HG03565 (cell line): ENCODE results near the gene DACT2.
"Not testable (repeated sequence)": the region's sequence is repeated elsewhere in the genome, so short reads cannot be mapped to it uniquely, and the experiment has no call there.

Source experiments
- ATAC-seq: cut with Tn5 transposase; IDR thresholded peaks from one replicate; pipeline ENCODE4 v1.9.1; 2021; ENCODE audit warnings: mild to moderate bottlenecking, moderate library complexity; ENCODE audit not compliant: unreplicated experiment

The DACT2 gene

DNA sequence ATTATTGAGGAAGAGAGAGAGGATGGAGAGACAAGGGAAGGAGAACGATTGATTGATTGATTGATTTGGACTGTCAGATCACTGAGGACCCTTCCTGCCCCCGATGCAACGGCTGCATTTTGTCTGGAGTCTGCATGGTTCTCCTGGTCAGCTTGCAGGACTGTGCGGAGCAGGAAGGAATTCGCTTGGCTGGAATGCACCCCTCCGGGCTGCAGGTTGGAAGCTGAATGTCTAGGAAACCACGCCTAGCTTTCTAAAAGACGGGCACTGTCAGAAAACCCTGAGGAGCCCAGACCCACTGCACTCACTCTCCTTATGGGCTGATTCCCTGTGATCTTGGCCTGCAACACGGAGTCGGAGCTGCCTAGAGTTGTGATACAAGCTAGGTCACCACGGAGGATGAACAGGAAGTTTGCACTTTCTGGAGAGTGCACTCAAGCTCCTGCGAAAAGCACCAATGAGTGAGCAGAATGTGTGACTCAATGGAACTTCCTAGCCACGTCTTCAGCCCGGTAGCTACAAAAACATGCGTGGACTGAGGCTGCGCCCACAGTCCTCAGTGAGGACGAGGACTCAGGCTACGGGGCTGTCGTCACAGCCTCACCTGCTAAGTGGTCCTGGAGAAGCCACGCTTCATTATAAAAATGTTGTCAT is 14.4 kb downstream of the DACT2 start:
- ATAC-seq = no peak

DNA sequence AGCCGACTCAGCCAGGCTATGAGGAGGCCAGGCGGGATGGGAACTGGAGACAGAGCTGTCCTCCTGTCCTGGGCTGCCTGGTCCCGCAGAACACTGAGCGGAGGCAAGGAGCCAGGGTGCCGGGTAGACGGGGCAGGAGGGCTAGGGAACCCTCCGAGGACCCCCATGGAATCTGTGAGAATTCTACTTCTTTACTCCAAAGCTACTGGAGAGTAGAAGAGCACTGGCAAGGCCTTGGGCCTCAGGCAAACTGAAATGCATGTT is 14.9 kb downstream of the DACT2 start:
- ATAC-seq = no peak

- no peak for ATAC-seq
These were observed 15.4 kb downstream of the DACT2 start for GRCh38 chr6:168303982-168304751.

DNA sequence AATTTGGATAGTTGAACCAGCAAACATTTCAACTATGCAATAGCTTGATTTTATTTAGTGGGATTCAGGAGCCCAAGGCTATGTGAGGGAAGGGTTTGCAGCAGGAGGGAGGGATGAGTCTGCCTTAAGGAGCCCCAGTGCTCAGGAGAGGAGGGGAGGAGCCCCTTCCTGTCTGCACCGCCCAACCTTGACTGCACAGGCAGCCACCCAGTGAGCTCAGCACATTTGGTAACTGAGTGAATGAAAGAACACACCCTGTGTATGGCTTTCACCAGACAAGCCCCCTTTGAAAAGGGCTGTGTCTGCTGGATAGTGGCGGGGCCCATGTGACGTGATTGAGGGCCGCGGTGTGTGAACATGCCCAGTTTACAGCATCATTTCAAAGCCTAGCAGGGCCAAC is 17.0 kb downstream of the DACT2 start:
- no peak for ATAC-seq

DNA sequence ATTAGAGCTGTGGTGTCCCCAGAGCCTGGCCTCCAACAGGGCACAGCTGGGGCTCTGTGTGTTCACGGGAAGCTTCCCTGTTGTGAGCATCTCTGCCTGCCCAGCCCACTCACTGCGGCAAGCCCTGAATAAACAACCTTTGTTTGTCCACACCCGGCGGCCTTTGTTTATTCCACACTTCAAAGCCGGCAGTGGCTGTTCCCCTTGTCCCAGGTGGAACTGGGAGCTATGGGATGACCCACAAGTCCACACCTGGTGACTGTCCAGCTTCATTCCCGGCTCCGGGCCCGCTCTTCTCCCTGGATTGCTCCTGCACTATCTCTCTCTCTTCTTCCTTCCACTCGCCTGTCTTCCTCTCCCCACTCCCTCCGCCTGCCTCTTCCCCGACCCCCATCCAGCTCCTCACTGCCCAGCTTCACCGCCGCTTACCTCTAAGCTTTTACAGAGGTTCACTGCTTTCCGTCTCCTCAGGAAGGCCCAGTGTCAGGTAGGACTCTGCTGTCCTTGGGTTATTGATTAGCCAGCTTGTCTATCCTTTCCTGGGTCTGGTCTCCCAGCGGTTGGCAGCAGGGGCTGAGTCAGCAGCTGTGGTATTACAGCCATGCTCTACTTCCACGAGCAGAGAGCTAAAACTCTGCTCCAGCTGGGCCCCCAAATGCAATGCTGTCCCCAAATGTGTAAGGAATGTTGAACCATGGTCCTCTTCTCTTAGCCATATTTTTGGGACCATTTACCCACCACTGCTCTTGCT is 17.8 kb downstream of the DACT2 start:
- ATAC-seq = no peak

DNA sequence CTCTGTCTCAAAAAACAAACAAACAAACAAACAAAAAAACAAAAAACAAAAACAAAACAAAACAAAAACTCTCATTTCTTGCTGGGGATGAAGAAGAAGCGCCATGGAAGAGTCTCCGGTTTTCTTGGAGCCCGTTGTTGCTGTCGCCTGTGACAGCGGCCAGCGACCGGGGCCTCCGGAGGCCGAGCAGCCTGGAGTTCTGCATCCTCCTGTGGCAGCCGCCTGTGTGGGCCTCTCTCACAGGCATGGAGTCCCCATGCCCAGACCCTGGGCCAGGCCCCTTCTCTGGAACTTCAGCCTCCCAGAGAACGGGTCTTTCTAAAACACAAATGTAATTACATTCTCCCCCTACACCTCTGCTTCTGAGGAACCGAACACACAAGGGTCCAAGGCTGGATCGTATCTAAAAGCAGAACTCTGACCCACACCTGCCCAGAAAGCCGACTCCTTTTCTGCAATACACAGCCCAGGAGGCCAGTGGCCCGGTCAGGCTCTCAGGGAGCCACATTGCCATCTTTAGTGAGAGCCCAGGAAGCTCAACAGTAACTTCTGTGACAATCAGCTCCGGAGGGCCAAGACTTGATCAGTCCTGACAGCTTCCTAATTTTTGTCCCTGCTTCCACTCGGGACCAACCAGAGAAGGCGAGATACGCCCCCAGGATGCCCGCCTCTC is 18.5 kb downstream of the DACT2 start:
- no peak for ATAC-seq

DNA sequence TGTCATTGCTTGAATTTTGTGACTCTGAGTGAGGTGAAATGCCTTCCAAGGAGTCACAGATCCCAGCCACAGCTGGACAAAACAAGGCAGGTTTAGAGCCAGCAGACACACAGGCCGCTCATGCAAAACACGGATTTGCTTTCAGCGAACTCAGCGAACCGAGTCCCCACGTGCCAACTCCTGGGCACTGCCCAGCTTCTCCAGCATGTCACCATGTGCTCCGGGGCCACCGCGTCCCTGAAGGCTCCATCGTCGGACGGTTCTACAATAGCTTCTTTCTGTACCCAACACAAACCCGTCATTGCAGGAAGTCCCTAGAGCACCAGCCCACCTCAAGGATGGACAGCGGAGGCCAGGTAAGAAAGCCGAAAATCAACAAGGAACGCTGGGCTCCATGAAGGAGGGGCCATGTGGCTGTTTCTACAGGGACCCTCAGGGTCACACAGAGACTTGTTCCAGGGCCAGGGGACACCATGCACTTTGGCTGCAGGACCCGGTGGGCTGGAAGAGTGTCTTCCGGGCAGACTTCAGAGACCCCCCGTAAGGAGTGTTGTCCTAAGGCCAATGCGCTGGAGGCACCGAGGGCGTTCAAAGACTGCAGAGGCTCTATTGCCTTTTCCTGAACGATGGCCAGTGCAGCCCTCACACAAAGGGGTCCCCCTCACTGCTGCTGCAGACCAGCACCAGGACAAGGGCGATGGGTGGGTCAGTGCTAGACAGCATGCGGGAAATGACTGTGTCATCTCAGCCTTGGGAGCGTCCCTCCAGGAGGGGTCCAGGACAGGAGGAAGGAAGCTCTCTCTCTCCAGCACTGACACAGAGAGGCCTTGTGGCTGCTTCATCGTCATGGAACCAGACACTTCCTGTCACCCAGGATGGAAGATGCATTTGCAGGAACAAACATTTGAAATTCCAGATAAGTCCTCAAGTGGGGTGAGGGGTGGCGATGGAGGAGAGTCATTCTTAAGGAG is 19.8 kb downstream of the DACT2 start:
- no peak for ATAC-seq

- ATAC-seq = no peak
These were observed 21.9 kb downstream of the DACT2 start for GRCh38 chr6:168297643-168298042.

GRCh38 chr6:168294901-168295300 is 24.7 kb downstream of the DACT2 start:
- ATAC-seq = no peak

DNA sequence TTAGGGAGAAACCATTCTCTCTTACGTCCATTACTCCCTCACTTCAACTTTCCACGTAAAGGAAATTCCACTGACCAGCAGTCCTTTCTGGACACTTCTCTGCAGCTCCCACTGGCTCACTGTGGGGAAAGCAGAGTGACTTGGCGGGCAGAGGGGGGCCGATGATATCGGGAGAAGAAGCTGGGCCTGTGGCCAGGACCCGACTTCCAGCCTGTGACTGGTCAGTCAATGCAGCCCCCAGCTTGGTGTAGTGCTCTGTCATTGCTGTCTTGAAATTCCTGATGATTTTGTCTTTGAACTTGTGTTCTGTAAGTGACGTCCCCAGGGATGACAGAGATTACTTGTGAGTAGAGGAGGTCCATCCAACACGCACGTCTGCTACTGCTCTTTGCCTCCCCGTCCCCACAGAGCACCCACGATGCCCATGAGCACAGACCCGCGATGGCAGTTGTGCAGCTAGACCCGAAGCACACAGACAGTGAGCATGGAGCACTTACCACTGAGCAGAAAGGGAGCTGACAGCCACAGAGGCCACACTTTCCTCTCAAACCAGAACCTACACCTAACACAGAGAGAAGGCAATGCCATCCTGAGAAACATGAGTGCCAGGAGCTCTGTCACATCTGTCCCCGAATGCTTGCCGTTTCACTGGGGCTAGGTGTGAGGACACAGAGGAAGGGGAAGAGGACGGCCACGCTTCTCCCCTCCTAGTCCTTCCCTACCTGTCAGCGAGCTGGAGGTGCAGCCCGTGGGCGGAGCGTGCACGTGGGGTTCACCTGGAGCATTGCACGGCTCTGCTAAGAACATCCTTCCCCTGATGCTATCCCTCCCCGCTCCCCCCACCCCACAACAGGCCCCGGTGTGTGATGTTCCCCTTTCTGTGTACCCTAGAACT is 25.7 kb downstream of the DACT2 start:
- ATAC-seq = no peak

DNA sequence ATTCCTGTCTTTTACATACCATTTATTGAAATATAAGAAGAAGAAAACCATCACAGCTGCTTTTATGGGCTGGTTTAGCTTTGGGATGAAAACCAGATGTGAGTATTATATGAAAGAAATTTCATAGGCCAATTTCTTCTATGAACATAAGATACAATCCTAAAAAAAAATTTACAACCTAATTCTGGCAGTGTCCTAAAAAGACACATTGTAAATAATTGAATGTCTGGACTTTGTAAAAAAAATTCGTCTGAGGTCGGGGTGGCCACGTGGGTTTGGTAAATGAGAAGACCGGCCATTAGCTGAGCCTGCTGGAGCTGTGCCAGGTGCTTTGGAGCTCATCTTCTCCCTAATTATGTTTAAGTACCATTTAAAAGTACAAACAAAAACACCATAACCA is 26.8 kb downstream of the DACT2 start:
- ATAC-seq = no peak

DNA sequence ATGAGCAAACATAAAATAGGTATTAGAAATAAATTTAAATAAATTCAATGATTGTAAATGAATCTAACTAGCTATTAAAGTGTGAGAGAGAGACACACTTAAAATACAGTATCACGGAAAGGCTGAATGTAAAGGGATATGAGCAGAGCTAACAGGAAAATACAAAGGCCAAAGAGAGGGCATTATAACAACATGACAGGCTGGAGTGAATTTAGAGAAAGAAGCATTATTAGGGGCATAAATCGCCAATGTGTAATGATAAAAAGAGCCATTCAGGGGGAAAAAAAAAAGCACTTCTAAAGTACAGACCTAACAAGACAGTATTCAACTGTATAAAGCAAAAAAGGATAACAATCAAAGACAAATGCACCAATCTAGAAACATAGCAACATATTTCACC is 28.1 kb downstream of the DACT2 start:
- no peak for ATAC-seq

- ATAC-seq = no peak
These were observed 29.5 kb downstream of the DACT2 start for GRCh38 chr6:168290095-168290494.

DNA sequence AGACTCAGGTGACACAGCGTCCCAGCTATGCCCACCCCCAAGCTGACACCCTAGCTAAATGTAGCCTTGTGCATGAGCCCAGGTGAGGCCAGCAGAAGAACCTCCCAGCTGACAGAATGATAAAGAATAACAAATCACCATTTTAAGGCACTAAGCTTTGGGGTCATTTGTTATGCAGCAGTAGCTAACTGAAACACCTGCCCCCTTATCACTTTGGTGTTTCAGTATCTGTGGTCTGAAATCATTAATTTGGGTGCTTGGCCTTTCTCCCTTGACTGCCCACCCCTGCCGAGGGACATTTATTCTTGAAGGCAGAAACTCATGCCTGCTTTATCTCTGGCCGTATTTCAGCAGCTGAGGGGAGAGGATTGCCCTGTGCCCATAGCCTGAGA is 30.0 kb downstream of the DACT2 start:
- ATAC-seq = no peak

GRCh38 chr6:168288781-168289570 is 30.6 kb downstream of the DACT2 start:
- no peak for ATAC-seq

- not testable (repeated sequence) for ATAC-seq
These were observed 32.1 kb downstream of the DACT2 start for GRCh38 chr6:168287460-168287859.

GRCh38 chr6:168286771-168287446 is 32.7 kb downstream of the DACT2 start:
- ATAC-seq = not testable (repeated sequence)

DNA sequence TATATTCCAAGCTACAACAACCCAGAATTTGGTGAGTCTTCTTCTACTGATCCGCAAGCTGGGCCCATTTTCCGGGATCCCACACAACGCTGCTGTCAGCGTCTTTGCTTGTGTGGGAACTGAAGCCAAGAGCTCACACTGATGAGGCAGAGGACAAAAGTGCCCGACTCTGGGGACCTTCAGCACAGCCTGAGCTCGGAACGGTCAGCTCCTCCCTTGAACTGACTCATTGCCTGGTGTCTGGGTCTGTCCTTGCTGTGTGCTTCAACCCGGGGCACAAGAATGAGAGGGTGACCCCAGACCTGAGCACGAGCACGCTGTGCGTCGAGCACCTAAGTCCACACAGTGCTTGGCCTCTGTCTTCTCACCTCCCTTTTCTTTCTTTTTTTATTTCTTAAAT is 33.5 kb downstream of the DACT2 start:
- ATAC-seq = no peak
